HEK293 (cell line): ENCODE data around the gene FPR1.

Experiments
- CTCF ChIA-PET: fragments of 350-600 bp; formaldehyde crosslinking; extraction: SDS; loops from one replicate; lab custom pipeline; 2021; ENCODE audit warnings: antibody characterized with exemption; lab: Yijun Ruan, JAX
- POLR2A ChIA-PET: fragments of 300-600 bp; formaldehyde crosslinking; extraction: SDS; loops from one replicate; lab custom pipeline; 2020; ENCODE audit warnings: antibody characterized with exemption, inconsistent platforms; lab: Yijun Ruan, JAX
- H3K27ac ChIP-seq: fragments of 200-500 bp; sonication (Bioruptor generic); 2 replicates; pipeline ENCODE4 v1.5.1; 2014; ENCODE audit warnings: low read depth, low read length, control low read depth, inconsistent platforms; ENCODE audit errors: extremely low read depth
- H3K36me3 ChIP-seq, 2 experiments: fragments of 200-500 bp in 1 of 2; sonication (Bioruptor generic) in 1 of 2; 1 replicate in 1 of 2; 2 replicates in 1 of 2; pipeline ENCODE4 v1.5.1; 2014 to 2017; ENCODE audit warnings: inconsistent platforms in 2 of 2, low read length in 2 of 2; ENCODE audit not compliant: control insufficient read depth in 2 of 2, insufficient read depth in 1 of 2
- H3K4me1 ChIP-seq: fragments of 200-500 bp; sonication (Bioruptor generic); 2 replicates; pipeline ENCODE4 v1.5.1; 2014; ENCODE audit warnings: mild to moderate bottlenecking, low read length, inconsistent platforms; ENCODE audit not compliant: control insufficient read depth, insufficient read depth
- H3K4me3 ChIP-seq: 2 replicates; pipeline ENCODE4 v1.5.1; 2011; ENCODE audit warnings: low read depth, mild to moderate bottlenecking, control low read depth, low read length, moderate library complexity
- H3K9me3 ChIP-seq: fragments of 200-500 bp; sonication (Bioruptor generic); 2 replicates; pipeline ENCODE4 v1.5.1; 2014; ENCODE audit warnings: low read depth, low read length, inconsistent platforms; ENCODE audit not compliant: control insufficient read depth, insufficient read depth
- BCL11A ChIP-seq: fragments of 450-650 bp; formaldehyde crosslinking; IDR thresholded peaks from 2 replicates; pipeline ENCODE4 v1.5.1; 2016; ENCODE audit warnings: low read depth, missing biosample characterization, missing genetic modification characterization
- GLIS1 ChIP-seq: fragments of 450-650 bp; formaldehyde crosslinking; IDR thresholded peaks from 2 replicates; pipeline ENCODE4 v1.5.1; 2016; ENCODE audit warnings: missing biosample characterization, missing genetic modification characterization
- PRDM6 ChIP-seq: fragments of 450-650 bp; formaldehyde crosslinking; IDR thresholded peaks from 2 replicates; pipeline ENCODE4 v1.5.1; 2017; ENCODE audit warnings: missing biosample characterization, missing genetic modification characterization
- SCRT1 ChIP-seq: fragments of 450-650 bp; formaldehyde crosslinking; IDR thresholded peaks from 2 replicates; pipeline ENCODE4 v1.5.1; 2016; ENCODE audit warnings: missing biosample characterization, missing genetic modification characterization, borderline replicate concordance
- SP3 ChIP-seq: fragments of 450-650 bp; formaldehyde crosslinking; IDR thresholded peaks from 2 replicates; pipeline ENCODE4 v1.5.1; 2016; ENCODE audit warnings: missing biosample characterization, missing genetic modification characterization
- SP7 ChIP-seq: fragments of 450-650 bp; formaldehyde crosslinking; IDR thresholded peaks from 2 replicates; pipeline ENCODE4 v1.5.1; 2016; ENCODE audit warnings: missing biosample characterization, missing genetic modification characterization
- TRIM28 ChIP-seq: IDR thresholded peaks from 2 replicates; pipeline ENCODE4 v1.6.1; 2011; ENCODE audit warnings: low read length, control low read depth, borderline replicate concordance
- WT1 ChIP-seq: fragments of 450-650 bp; formaldehyde crosslinking; IDR thresholded peaks from 2 replicates; pipeline ENCODE4 v1.5.1; 2016; ENCODE audit warnings: missing biosample characterization, missing genetic modification characterization
- ZBTB1 ChIP-seq: fragments of 450-650 bp; formaldehyde crosslinking; IDR thresholded peaks from 2 replicates; pipeline ENCODE4 v1.5.1; 2016; ENCODE audit warnings: missing biosample characterization, missing genetic modification characterization
- ZBTB49 ChIP-seq: fragments of 450-650 bp; formaldehyde crosslinking; IDR thresholded peaks from 2 replicates; pipeline ENCODE4 v1.5.1; 2016; ENCODE audit warnings: missing biosample characterization, missing genetic modification characterization, low read depth
- ZFP3 ChIP-seq: fragments of 450-650 bp; formaldehyde crosslinking; IDR thresholded peaks from 2 replicates; pipeline ENCODE4 v1.5.1; 2016; ENCODE audit warnings: low read depth, missing biosample characterization, missing genetic modification characterization
- ZNF223 ChIP-seq: fragments of 450-650 bp; formaldehyde crosslinking; IDR thresholded peaks from 2 replicates; pipeline ENCODE4 v1.5.1; 2016; ENCODE audit warnings: missing biosample characterization, missing genetic modification characterization
- ZNF24 ChIP-seq: fragments of 450-650 bp; formaldehyde crosslinking; IDR thresholded peaks from 2 replicates; pipeline ENCODE4 v1.5.1; 2016; ENCODE audit warnings: missing biosample characterization, missing genetic modification characterization
- ZNF266 ChIP-seq: fragments of 450-650 bp; formaldehyde crosslinking; IDR thresholded peaks from 2 replicates; pipeline ENCODE4 v1.5.1; 2016; ENCODE audit warnings: missing biosample characterization, missing genetic modification characterization, low read depth
- ZNF366 ChIP-seq: fragments of 450-650 bp; formaldehyde crosslinking; conservative IDR thresholded peaks from 2 replicates; pipeline ENCODE4 v1.5.1; 2016; ENCODE audit warnings: missing biosample characterization, missing genetic modification characterization
- ZNF416 ChIP-seq: fragments of 450-650 bp; formaldehyde crosslinking; IDR thresholded peaks from 2 replicates; pipeline ENCODE4 v1.5.1; 2016; ENCODE audit warnings: missing biosample characterization, missing genetic modification characterization
- ZNF549 ChIP-seq: fragments of 450-650 bp; IDR thresholded peaks from 2 replicates; pipeline ENCODE4 v1.5.1; 2018; ENCODE audit warnings: missing biosample characterization, missing genetic modification characterization, mild to moderate bottlenecking, inconsistent platforms, moderate library complexity
- ZNF596 ChIP-seq: fragments of 450-650 bp; IDR thresholded peaks from 2 replicates; pipeline ENCODE4 v1.5.0; 2018; ENCODE audit warnings: missing biosample characterization, mild to moderate bottlenecking, missing genetic modification characterization, moderate library complexity
- ZNF621 ChIP-seq: fragments of 450-650 bp; formaldehyde crosslinking; IDR thresholded peaks from 2 replicates; pipeline ENCODE4 v1.5.1; 2017; ENCODE audit warnings: missing biosample characterization, missing genetic modification characterization
- ZNF645 ChIP-seq: fragments of 450-650 bp; formaldehyde crosslinking; IDR thresholded peaks from 2 replicates; pipeline ENCODE4; 2016; ENCODE audit warnings: missing biosample characterization, missing genetic modification characterization
- ZNF707 ChIP-seq: fragments of 450-650 bp; formaldehyde crosslinking; IDR thresholded peaks from 2 replicates; pipeline ENCODE4 v1.5.1; 2016; ENCODE audit warnings: missing biosample characterization, missing genetic modification characterization
- ZNF776 ChIP-seq: fragments of 450-650 bp; formaldehyde crosslinking; IDR thresholded peaks from 2 replicates; pipeline ENCODE4 v1.5.0; 2017; ENCODE audit warnings: missing biosample characterization, missing genetic modification characterization, borderline replicate concordance
- ZSCAN4 ChIP-seq: fragments of 450-650 bp; formaldehyde crosslinking; IDR thresholded peaks from 2 replicates; pipeline ENCODE4 v1.5.1; 2017; ENCODE audit warnings: missing biosample characterization, missing genetic modification characterization

Gene FPR1

GRCh38 chr19:51742789-51743188 is 8.9 kb downstream of the FPR1 start:
- Histone ChIP-seq H3K4me3 (no peak overlapping the region), H3K9me3 (no peaks in the 10 kb centered on the region; the same call in 1 of the 2 replicates), H3K4me1 (no peaks in the 10 kb centered on the region), H3K36me3 (no peaks in the 10 kb centered on the region; a peak in 1 of 3 replicates), H3K27ac (no peak overlapping the region)
- CTCF ChIA-PET = interaction anchor here (0.9 to 1.1 kb wide), 3 partner anchors 25 to 270 kb away, joined by 4 read pairs; no protein-coding TSS in a partner anchor
- no peak for TF ChIP-seq ZNF366 (tag by site-specific recombination)
- TF ChIP-seq ZBTB49 (tag by site-specific recombination) = no peak
- TF ChIP-seq WT1 (tag by site-specific recombination) = no peak
- no peak for TF ChIP-seq ZNF596 (tag by site-specific recombination)
- TF ChIP-seq, all 188 proteins: peak for 0
- POLR2A ChIA-PET = interaction anchor here (1.3 kb wide), 1 partner anchor 32 kb away, joined by 3 read pairs; no protein-coding TSS in a partner anchor

GRCh38 chr19:51740356-51740755 is 11.3 kb downstream of the FPR1 start:
- H3K4me3 ChIP-seq = no peak overlapping the region
- H3K36me3 ChIP-seq = no peaks in the 10 kb centered on the region; a peak in 1 of 3 replicates
- H3K4me1 ChIP-seq = no peaks in the 10 kb centered on the region
- no peaks in the 10 kb centered on the region for H3K9me3 ChIP-seq
- POLR2A ChIA-PET = no interaction called here
- TF ChIP-seq ZNF223 (tag by site-specific recombination) = no peak
- TF ChIP-seq BCL11A = no peak
- no peak for TF ChIP-seq ZNF776 (tag by site-specific recombination)
- no peak for TF ChIP-seq TRIM28
- TF ChIP-seq PRDM6 (tag by site-specific recombination) = no peak
- no peak for TF ChIP-seq ZNF707 (tag by site-specific recombination)
- no peak for TF ChIP-seq SP3
- TF ChIP-seq SP7 (tag by site-specific recombination) = no peak
- TF ChIP-seq ZNF645 (tag by site-specific recombination) = no peak
- no peak for TF ChIP-seq GLIS1 (tag by site-specific recombination)
- TF ChIP-seq ZNF416 = no peak
- TF ChIP-seq ZNF621 (tag by site-specific recombination) = no peak
- TF ChIP-seq SCRT1 (tag by site-specific recombination) = no peak
- no peak for TF ChIP-seq ZSCAN4
- TF ChIP-seq ZNF266 (tag by site-specific recombination) = no peak
- no peak for TF ChIP-seq ZBTB1 (tag by site-specific recombination)
- no peak for TF ChIP-seq ZFP3 (tag by site-specific recombination)
- no peak for TF ChIP-seq ZNF549 (tag by site-specific recombination)
- no peak for TF ChIP-seq ZNF24 (tag by site-specific recombination)
- CTCF ChIA-PET = interaction anchor here (1.2 kb wide), 1 partner anchor 52 kb away, joined by 3 read pairs; no protein-coding TSS in a partner anchor
- H3K27ac ChIP-seq = no peak overlapping the region
